Endodermal cell (in vitro differentiated cells): ENCODE data around the gene ALDH1A1. TPM values are rescaled to one million over a fixed set of nuclear protein-coding genes. Genes with fewer than 3 reads are reported as not detected.

Experiments used
- DNase-seq: peaks from one replicate; pipeline ENCODE4 v3.0.0-alpha.2; 2017
- H3K27ac ChIP-seq: 2 replicates; pipeline ENCODE4 v1.5.1; 2013; ENCODE audit warnings: mild to moderate bottlenecking, low read depth, low read length, moderate library complexity
- H3K27me3 ChIP-seq: 2 replicates; pipeline ENCODE4 v1.6.1; 2013; ENCODE audit warnings: mild to moderate bottlenecking, low read length, moderate library complexity; ENCODE audit not compliant: insufficient read depth, control insufficient read depth, poor library complexity, severe bottlenecking
- H3K36me3 ChIP-seq: 2 replicates; pipeline ENCODE4 v1.7.0; 2013; ENCODE audit warnings: mild to moderate bottlenecking, low read length, moderate library complexity; ENCODE audit not compliant: control insufficient read depth, insufficient read depth
- H3K4me1 ChIP-seq: one replicate; pipeline ENCODE4 v1.7.0; 2013; ENCODE audit warnings: low read length; ENCODE audit not compliant: control insufficient read depth, insufficient read depth
- H3K4me3 ChIP-seq: 2 replicates; pipeline ENCODE4 v1.5.1; 2013; ENCODE audit warnings: mild to moderate bottlenecking, low read length, moderate library complexity
- H3K9ac ChIP-seq: 2 replicates; pipeline ENCODE4 v1.6.1; 2013; ENCODE audit warnings: mild to moderate bottlenecking, low read length, moderate library complexity; ENCODE audit not compliant: poor library complexity, severe bottlenecking; ENCODE audit errors: extremely low read depth
- H3K9me3 ChIP-seq: 2 replicates; pipeline ENCODE4 v1.6.1; 2013; ENCODE audit warnings: mild to moderate bottlenecking, low read length, moderate library complexity; ENCODE audit not compliant: control insufficient read depth
- H3K27ac Mint-ChIP-seq: 2 replicates; pipeline ENCODE4 v1.8.0; 2020; ENCODE audit warnings: mixed read lengths
- H3K27me3 Mint-ChIP-seq: 2 replicates; pipeline ENCODE4 v1.8.0; 2021; ENCODE audit warnings: mild to moderate bottlenecking, mixed read lengths; ENCODE audit not compliant: insufficient read depth
- H3K36me3 Mint-ChIP-seq: 2 replicates; pipeline ENCODE4 v1.8.0; 2020; ENCODE audit warnings: low read depth, mixed read lengths
- H3K4me1 Mint-ChIP-seq: 2 replicates; pipeline ENCODE4 v1.8.0; 2020; ENCODE audit warnings: mixed read lengths
- H3K4me3 Mint-ChIP-seq: 2 replicates; pipeline ENCODE4 v1.8.0; 2020; ENCODE audit warnings: mild to moderate bottlenecking, moderate library complexity, mixed read lengths
- H3K9me3 Mint-ChIP-seq: 2 replicates; pipeline ENCODE4 v1.8.0; 2020; ENCODE audit warnings: mild to moderate bottlenecking, mixed read lengths
- WGBS, 2 experiments: methylation state at CpG; one replicate each; pipeline versions ENCODE4 v1.1.5 to v1.1.7; 2013; ENCODE audit warnings: missing lambda C conversion rate in 2 of 2, mixed read lengths in 1 of 2; ENCODE audit not compliant: insufficient coverage in 1 of 2, insufficient read length in 1 of 2; 5-methylcytosine and 5-hydroxymethylcytosine counted together
- total RNA-seq, 2 donors: library from RNA; stranded (reverse); fragmentation: NEBNext Ultra II Directional in 1 of 2; extraction: Animal tissue kit (Norgen Biotek cat#: 25700) in 1 of 2; gene quantifications; 2 replicates in 1 of 2; 3 replicates in 1 of 2; pipeline ENCODE4 v1.2.1, GENCODE V29; 2021
- TF ChIP-seq, protein P1 (sequence below): fragments of 200-600 bp; sonication (generic); conservative IDR thresholded peaks from 2 replicates; pipeline ENCODE4 v1.5.0; 2021; ENCODE audit warnings: antibody characterized with exemption, mild to moderate bottlenecking

The ALDH1A1 gene
- total RNA-seq, 2 donors from 2014 or later, result 3.5 to 4.6 TPM

DNA sequence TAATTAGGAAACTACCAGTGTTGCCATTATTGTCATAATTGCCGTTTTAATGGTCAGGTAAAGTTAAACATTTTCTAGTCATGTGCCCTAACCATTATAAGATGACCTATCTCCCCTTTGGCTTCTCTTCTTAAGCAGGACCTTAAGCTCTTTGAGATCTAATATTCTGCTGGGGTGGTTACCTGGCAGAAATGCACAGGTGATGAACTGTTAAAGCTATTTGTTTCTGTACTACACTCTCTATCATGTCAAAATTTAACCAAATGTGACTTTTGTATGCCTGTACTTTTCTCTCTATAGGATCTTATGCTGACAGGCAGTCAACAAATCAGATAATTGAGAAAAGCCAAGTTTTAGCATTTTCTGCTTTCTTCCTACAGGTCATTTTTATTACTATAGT lies 23.3 kb downstream of the ALDH1A1 start:
- no peaks in the 10 kb centered on the region for H3K4me1 ChIP-seq
- no peak for DNase-seq
- H3K4me1 Mint-ChIP-seq, result peaks cover 6% of the 10 kb centered on the region
- H3K4me3 ChIP-seq, result no peak overlapping the region
- peaks cover 30% of the 10 kb centered on the region for H3K27me3 ChIP-seq
- H3K36me3 Mint-ChIP-seq, result no peaks in the 10 kb centered on the region
- no peaks in the 10 kb centered on the region for H3K9me3 ChIP-seq
- TF ChIP-seq, protein P1, sequence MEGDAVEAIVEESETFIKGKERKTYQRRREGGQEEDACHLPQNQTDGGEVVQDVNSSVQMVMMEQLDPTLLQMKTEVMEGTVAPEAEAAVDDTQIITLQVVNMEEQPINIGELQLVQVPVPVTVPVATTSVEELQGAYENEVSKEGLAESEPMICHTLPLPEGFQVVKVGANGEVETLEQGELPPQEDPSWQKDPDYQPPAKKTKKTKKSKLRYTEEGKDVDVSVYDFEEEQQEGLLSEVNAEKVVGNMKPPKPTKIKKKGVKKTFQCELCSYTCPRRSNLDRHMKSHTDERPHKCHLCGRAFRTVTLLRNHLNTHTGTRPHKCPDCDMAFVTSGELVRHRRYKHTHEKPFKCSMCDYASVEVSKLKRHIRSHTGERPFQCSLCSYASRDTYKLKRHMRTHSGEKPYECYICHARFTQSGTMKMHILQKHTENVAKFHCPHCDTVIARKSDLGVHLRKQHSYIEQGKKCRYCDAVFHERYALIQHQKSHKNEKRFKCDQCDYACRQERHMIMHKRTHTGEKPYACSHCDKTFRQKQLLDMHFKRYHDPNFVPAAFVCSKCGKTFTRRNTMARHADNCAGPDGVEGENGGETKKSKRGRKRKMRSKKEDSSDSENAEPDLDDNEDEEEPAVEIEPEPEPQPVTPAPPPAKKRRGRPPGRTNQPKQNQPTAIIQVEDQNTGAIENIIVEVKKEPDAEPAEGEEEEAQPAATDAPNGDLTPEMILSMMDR, result no peak
- H3K4me3 Mint-ChIP-seq, result no peak overlapping the region
- no peak overlapping the region for H3K27ac ChIP-seq
- H3K9ac ChIP-seq, result no peak overlapping the region
- H3K27me3 Mint-ChIP-seq, result peaks cover 18% of the 10 kb centered on the region
- WGBS, 2 experiments, result 89 to 91% methylated on average over 1 of the region's 1 CpG
- H3K27ac Mint-ChIP-seq, result no peak overlapping the region
- no peaks in the 10 kb centered on the region for H3K9me3 Mint-ChIP-seq
- H3K36me3 ChIP-seq, result no peaks in the 10 kb centered on the region

DNA sequence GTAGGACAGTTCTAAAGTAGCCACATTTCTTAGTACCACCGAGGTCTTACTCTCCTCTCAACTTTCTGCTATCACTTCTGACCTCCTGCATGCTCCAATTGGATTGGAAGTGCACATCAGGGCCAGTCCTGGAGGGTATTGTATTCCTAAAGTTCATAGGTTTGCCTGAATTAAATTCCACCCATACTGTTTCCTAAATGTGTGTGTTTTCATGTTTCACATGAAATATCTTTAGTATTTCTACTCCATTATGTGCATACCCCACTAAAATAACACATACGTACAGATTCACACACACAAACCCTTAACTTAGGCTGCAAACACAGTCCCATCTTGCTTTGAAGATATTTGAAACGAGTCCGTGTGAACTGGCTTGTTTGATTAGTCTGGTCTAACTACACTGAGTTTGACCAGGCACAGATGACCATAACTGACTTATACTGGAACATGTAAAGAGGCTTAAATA lies 24.8 kb downstream of the ALDH1A1 start:
- Histone ChIP-seq H3K36me3 (no peaks in the 10 kb centered on the region), H3K27ac (no peak overlapping the region), H3K4me1 (no peaks in the 10 kb centered on the region), H3K9me3 (no peaks in the 10 kb centered on the region), H3K4me3 (no peak overlapping the region), H3K9ac (no peak overlapping the region), H3K27me3 (peaks cover 24% of the 10 kb centered on the region)
- no peaks in the 10 kb centered on the region for H3K4me1 Mint-ChIP-seq
- no peak for DNase-seq
- H3K4me3 Mint-ChIP-seq, result no peak overlapping the region
- 97 to 100% methylated on average over 1 to 4 of the region's 4 CpGs for WGBS, 2 experiments
- no peak overlapping the region for H3K27ac Mint-ChIP-seq
- no peaks in the 10 kb centered on the region for H3K36me3 Mint-ChIP-seq
- H3K9me3 Mint-ChIP-seq, result no peaks in the 10 kb centered on the region
- TF ChIP-seq, protein P1, result no peak
- H3K27me3 Mint-ChIP-seq, result peaks cover 14% of the 10 kb centered on the region

DNA sequence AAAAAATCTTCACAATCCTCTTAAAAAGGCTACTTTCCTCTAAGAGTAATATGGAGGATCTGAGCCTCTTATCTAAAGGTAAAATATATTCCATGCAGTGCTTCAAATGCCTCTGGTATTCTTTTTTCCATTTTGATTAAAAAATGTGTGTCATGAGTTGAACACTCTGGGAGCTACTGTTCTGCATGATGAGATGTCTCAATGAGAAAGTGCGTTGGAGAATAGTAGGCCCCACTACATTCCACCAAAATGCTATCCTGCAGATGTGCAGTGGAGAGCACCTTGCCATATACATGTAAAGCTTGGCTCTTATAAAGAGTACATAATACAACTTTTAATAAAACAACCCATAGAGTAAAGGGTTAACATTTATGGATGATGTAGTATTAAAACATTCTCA lies 26.3 kb downstream of the ALDH1A1 start:
- peaks cover 4% of the 10 kb centered on the region for H3K27me3 Mint-ChIP-seq

More for the DNA sequence above, 26.3 kb downstream of the ALDH1A1 start:
- WGBS, 2 experiments, result 80 to 100% methylated on average over 1 of the region's 1 CpG
- DNase-seq, result no peak
- no peaks in the 10 kb centered on the region for H3K4me1 Mint-ChIP-seq
- no peak overlapping the region for H3K9ac ChIP-seq
- H3K9me3 Mint-ChIP-seq, result no peaks in the 10 kb centered on the region
- peaks cover 8% of the 10 kb centered on the region for H3K27me3 ChIP-seq
- H3K27ac Mint-ChIP-seq, result no peak overlapping the region
- no peak overlapping the region for H3K27ac ChIP-seq
- H3K9me3 ChIP-seq, result no peaks in the 10 kb centered on the region
- H3K36me3 ChIP-seq, result no peaks in the 10 kb centered on the region
- no peaks in the 10 kb centered on the region for H3K4me1 ChIP-seq
- H3K36me3 Mint-ChIP-seq, result no peaks in the 10 kb centered on the region
- H3K4me3 ChIP-seq, result no peak overlapping the region
- H3K4me3 Mint-ChIP-seq, result no peak overlapping the region
- TF ChIP-seq, protein P1, result no peak
